ENCODE data around the gene PBX3. TPM values are rescaled to one million over a fixed set of nuclear protein-coding genes. Genes with fewer than 3 reads are reported as not detected.

PBX3 gene
- total RNA-seq, 4 donors from 2014 or later: 19.3 to 41.3 (median 25.1) TPM

GRCh38 chr9:125912667-125913066, 165.5 kb downstream of the PBX3 start:
- no peak for TF ChIP-seq CTCF (IDR thresholded peaks at IDR 0.05)
- DNase-seq (ENCODE audit: low spot score) (no peak), ATAC-seq (ENCODE audit: low FRiP score) (no peak)

- ATAC-seq (ENCODE audit: low FRiP score) (no peak), DNase-seq (ENCODE audit: low spot score) (no peak)
- TF ChIP-seq CTCF (IDR thresholded peaks at IDR 0.05): no peak
Measured at GRCh38 chr9:125913551-125913950, 166.4 kb downstream of the PBX3 start.

GRCh38 chr9:125914411-125914810, 167.2 kb downstream of the PBX3 start:
- TF ChIP-seq CTCF (IDR thresholded peaks at IDR 0.05): no peak
- ATAC-seq (ENCODE audit: low FRiP score): no peak

GRCh38 chr9:125915606-125916005, 168.4 kb downstream of the PBX3 start:
- ATAC-seq (ENCODE audit: low FRiP score): no peak
- DNase-seq (ENCODE audit: low spot score): no peak
- no peak for TF ChIP-seq CTCF (IDR thresholded peaks at IDR 0.05)

More at GRCh38 chr9:125914411-125914810, 167.2 kb downstream of the PBX3 start:
- no peak for DNase-seq (ENCODE audit: low spot score)

- DNase-seq (ENCODE audit: low spot score) (no peak), ATAC-seq (ENCODE audit: low FRiP score) (no peak)
- no peak for TF ChIP-seq CTCF (IDR thresholded peaks at IDR 0.05)
Measured at GRCh38 chr9:125919565-125919964, 172.4 kb downstream of the PBX3 start.

- no peak for TF ChIP-seq CTCF (IDR thresholded peaks at IDR 0.05)
- ATAC-seq (ENCODE audit: low FRiP score): no peak
- no peak for DNase-seq (ENCODE audit: low spot score)
Measured at GRCh38 chr9:125920402-125920801, 173.2 kb downstream of the PBX3 start.

GRCh38 chr9:125922854-125923253, 175.7 kb downstream of the PBX3 start:
- DNase-seq (ENCODE audit: low spot score) (no peak), ATAC-seq (ENCODE audit: low FRiP score) (no peak)
- TF ChIP-seq CTCF (IDR thresholded peaks at IDR 0.05): no peak

Measured in omental fat pad (tissue), 4 donors.